Thyroid gland (tissue), 4 donors: Measurements from ENCODE around the gene AIRE.

Experiments
- CTCF ChIP-seq, 6 experiments: fragments of 200-600 bp in 3 of 6; fragments of 450-650 bp in 3 of 6; sonication (generic) in 3 of 6; IDR thresholded peaks; one replicate each; pipeline ENCODE4 v1.5.1; 2016 to 2019; ENCODE audit warnings: antibody characterized with exemption in 6 of 6, mild to moderate bottlenecking in 2 of 6, inconsistent platforms in 1 of 6, moderate library complexity in 1 of 6
- POLR2A ChIP-seq, 2 donors: fragments of 450-650 bp; IDR thresholded peaks; one replicate each; pipeline ENCODE4 v1.6.1; 2017; ENCODE audit warnings: antibody characterized with exemption in 2 of 2, mild to moderate bottlenecking in 2 of 2, moderate library complexity in 1 of 2

GRCh38 chr21:44290327-44291077 is 4.8 kb downstream of the AIRE start:
- TF ChIP-seq POLR2A (IDR thresholded peaks at IDR 0.05) = no peak
- no peak for TF ChIP-seq CTCF (IDR thresholded peaks at IDR 0.05)
